OCI-LY1 (cell line): ENCODE data around the gene ADGRV1.

ENCODE experiments used
- H2AFZ ChIP-seq: fragments of 200-600 bp; sonication (generic), shearing (Covaris generic); 2 replicates; pipeline ENCODE4 v1.6.0; 2014; ENCODE audit warnings: antibody characterized with exemption, mild to moderate bottlenecking, low read length
- H3F3A ChIP-seq: fragments of 200-600 bp; sonication (generic), shearing (Covaris generic); 2 replicates; pipeline ENCODE4 v1.6.0; 2014; ENCODE audit warnings: mild to moderate bottlenecking, antibody characterized with exemption, low read length, moderate library complexity; ENCODE audit not compliant: insufficient read depth
- H3K27ac ChIP-seq: fragments of 200-600 bp; sonication (generic); 2 replicates; pipeline ENCODE4 v1.5.1; 2014; ENCODE audit warnings: low read length, mixed run types, mild to moderate bottlenecking, low read depth; ENCODE audit not compliant: poor library complexity, severe bottlenecking
- H3K27me3 ChIP-seq: fragments of 200-600 bp; sonication (generic); 2 replicates; pipeline ENCODE4 v1.6.0; 2014; ENCODE audit warnings: antibody characterized with exemption, mild to moderate bottlenecking, low read length, moderate library complexity; ENCODE audit not compliant: insufficient read depth
- H3K36me3 ChIP-seq: fragments of 200-600 bp; sonication (generic); 2 replicates; pipeline ENCODE4 v1.6.1; 2014; ENCODE audit warnings: mild to moderate bottlenecking, antibody characterized with exemption, low read length, moderate library complexity, mixed read lengths; ENCODE audit not compliant: insufficient read depth
- H3K4me1 ChIP-seq: fragments of 200-600 bp; sonication (generic); 2 replicates; pipeline ENCODE4 v1.5.1; 2014; ENCODE audit warnings: mild to moderate bottlenecking, low read length, moderate library complexity; ENCODE audit not compliant: insufficient read depth, severe bottlenecking
- H3K4me2 ChIP-seq: fragments of 200-600 bp; sonication (generic), shearing (Covaris generic); 2 replicates; pipeline ENCODE4 v1.6.1; 2014; ENCODE audit warnings: low read length
- H3K4me3 ChIP-seq: fragments of 200-600 bp; sonication (generic); 2 replicates; pipeline ENCODE4 v1.5.1; 2014; ENCODE audit warnings: low read length, low read depth, mild to moderate bottlenecking, mixed read lengths; ENCODE audit not compliant: poor library complexity, severe bottlenecking
- H3K79me2 ChIP-seq: fragments of 200-600 bp; shearing (Covaris generic); 2 replicates; pipeline ENCODE4 v1.6.1; 2016; ENCODE audit warnings: mixed run types, low read length, mixed read lengths; ENCODE audit not compliant: insufficient read depth
- H3K9ac ChIP-seq: fragments of 200-600 bp; sonication (generic), shearing (Covaris generic); 2 replicates; pipeline ENCODE4 v1.6.1; 2014; ENCODE audit warnings: mild to moderate bottlenecking, low read length, mixed read lengths
- H3K9me2 ChIP-seq: fragments of 200-600 bp; sonication (generic), shearing (Covaris generic); 2 replicates; pipeline ENCODE4 v1.6.1; 2014; ENCODE audit warnings: low read depth, mild to moderate bottlenecking, low read length, mixed read lengths
- H3K9me3 ChIP-seq: fragments of 200-600 bp; shearing (Covaris generic); 2 replicates; pipeline ENCODE4 v1.6.1; 2014; ENCODE audit warnings: low read length, mixed read lengths
- H4K20me1 ChIP-seq: fragments of 200-600 bp; sonication (generic), shearing (Covaris generic); 2 replicates; pipeline ENCODE4 v1.6.0; 2016; ENCODE audit warnings: mild to moderate bottlenecking, low read length; ENCODE audit not compliant: insufficient read depth
- EZH2 ChIP-seq: fragments of 200-600 bp; sonication (generic), shearing (Covaris generic); IDR thresholded peaks from 2 replicates; pipeline ENCODE4 v1.8.0; 2017; ENCODE audit warnings: borderline replicate concordance, mixed run types, mild to moderate bottlenecking, antibody characterized with exemption, low read length, moderate library complexity, mixed read lengths
- TF ChIP-seq, protein P1 (sequence below): fragments of 200-600 bp; sonication (generic), shearing (Covaris generic); IDR thresholded peaks from 2 replicates; pipeline ENCODE4 v1.5.1; 2017; ENCODE audit warnings: mild to moderate bottlenecking, antibody characterized with exemption, low read length, moderate library complexity, mixed read lengths

Gene ADGRV1

DNA sequence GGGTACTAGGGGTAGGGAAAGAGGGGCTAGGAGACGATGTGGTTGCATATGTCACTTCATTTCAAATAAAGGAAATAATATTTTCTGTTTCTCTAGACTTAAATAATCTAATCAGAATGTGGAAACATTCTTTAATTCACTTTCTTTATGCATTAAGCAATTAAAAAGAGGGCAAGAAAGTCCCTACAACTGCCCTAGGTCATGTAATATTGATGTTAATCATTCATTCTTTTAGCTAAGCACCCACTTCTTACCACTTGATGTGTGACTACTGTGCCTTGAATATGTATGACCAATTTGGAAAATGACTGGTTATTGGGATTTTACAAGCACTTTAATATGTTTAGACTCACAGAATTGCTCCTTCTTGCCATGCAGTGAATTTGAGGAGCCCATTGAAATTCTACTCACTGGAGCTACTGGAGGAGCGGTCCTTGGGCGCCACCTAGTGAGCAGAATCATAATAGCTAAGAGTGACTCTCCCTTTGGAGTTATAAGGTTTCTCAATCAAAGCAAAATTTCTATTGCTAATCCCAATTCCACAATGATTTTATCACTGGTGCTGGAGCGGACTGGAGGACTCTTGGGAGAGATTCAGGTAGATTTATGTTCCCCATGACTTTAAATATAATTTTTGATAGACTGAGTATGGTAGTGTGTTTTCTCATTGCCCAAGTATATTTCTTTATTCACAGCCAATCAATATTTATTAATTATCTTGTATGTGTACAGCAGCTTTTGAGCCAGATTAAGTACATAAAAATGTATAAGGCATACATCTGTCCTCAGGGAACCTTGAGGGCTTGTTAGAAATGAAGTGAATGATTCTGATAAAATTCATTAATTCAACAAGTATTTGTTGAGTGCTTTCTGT is 225.1 kb downstream of the ADGRV1 start:
- no peaks in the 10 kb centered on the region for H3K4me1 ChIP-seq
- no peaks in the 10 kb centered on the region for H3K9me2 ChIP-seq
- no peaks in the 10 kb centered on the region for H3K9me3 ChIP-seq
- no peaks in the 10 kb centered on the region for H4K20me1 ChIP-seq
- H3F3A ChIP-seq: no peaks in the 10 kb centered on the region
- no peak overlapping the region for H3K27ac ChIP-seq
- no peak overlapping the region for H2AFZ ChIP-seq
- no peaks in the 10 kb centered on the region for H3K36me3 ChIP-seq
- no peak overlapping the region for H3K9ac ChIP-seq
- H3K4me3 ChIP-seq: no peak overlapping the region
- no peaks in the 10 kb centered on the region for H3K27me3 ChIP-seq
- H3K79me2 ChIP-seq: no peaks in the 10 kb centered on the region
- TF ChIP-seq, protein P1, sequence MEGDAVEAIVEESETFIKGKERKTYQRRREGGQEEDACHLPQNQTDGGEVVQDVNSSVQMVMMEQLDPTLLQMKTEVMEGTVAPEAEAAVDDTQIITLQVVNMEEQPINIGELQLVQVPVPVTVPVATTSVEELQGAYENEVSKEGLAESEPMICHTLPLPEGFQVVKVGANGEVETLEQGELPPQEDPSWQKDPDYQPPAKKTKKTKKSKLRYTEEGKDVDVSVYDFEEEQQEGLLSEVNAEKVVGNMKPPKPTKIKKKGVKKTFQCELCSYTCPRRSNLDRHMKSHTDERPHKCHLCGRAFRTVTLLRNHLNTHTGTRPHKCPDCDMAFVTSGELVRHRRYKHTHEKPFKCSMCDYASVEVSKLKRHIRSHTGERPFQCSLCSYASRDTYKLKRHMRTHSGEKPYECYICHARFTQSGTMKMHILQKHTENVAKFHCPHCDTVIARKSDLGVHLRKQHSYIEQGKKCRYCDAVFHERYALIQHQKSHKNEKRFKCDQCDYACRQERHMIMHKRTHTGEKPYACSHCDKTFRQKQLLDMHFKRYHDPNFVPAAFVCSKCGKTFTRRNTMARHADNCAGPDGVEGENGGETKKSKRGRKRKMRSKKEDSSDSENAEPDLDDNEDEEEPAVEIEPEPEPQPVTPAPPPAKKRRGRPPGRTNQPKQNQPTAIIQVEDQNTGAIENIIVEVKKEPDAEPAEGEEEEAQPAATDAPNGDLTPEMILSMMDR: peak; percentile 86
- no peak for TF ChIP-seq EZH2
- H3K4me2 ChIP-seq: no peak overlapping the region

DNA sequence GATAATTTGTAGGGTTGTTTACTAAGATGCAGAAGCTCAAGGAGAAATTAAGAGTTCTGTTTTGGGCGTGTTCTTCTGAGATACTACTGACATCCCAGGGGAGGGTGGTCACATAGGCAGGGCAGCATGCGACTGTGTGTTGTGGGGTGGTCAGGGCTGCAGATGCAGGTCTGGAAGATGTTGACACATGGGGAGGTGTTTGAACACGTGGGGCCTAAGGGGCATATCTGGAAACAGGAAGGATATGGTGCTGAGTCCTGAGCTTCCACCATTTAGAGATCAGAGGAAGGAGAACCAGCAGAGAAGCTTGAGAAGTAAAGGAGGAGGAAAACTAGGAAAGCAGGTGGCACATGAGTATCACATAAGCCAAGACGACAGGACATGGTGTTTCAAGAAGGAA is 228.2 kb downstream of the ADGRV1 start:
- H3K9me3 ChIP-seq: no peaks in the 10 kb centered on the region
- no peak overlapping the region for H3K9ac ChIP-seq
- no peak overlapping the region for H3K4me2 ChIP-seq
- no peaks in the 10 kb centered on the region for H3F3A ChIP-seq
- no peaks in the 10 kb centered on the region for H3K27me3 ChIP-seq
- no peak overlapping the region for H2AFZ ChIP-seq
- no peak overlapping the region for H3K27ac ChIP-seq
- no peaks in the 10 kb centered on the region for H3K79me2 ChIP-seq
- H3K36me3 ChIP-seq: no peaks in the 10 kb centered on the region
- H3K4me1 ChIP-seq: no peaks in the 10 kb centered on the region
- TF ChIP-seq, protein P1: no peak
- no peak for TF ChIP-seq EZH2
- H3K9me2 ChIP-seq: no peaks in the 10 kb centered on the region
- no peaks in the 10 kb centered on the region for H4K20me1 ChIP-seq
- no peak overlapping the region for H3K4me3 ChIP-seq

DNA sequence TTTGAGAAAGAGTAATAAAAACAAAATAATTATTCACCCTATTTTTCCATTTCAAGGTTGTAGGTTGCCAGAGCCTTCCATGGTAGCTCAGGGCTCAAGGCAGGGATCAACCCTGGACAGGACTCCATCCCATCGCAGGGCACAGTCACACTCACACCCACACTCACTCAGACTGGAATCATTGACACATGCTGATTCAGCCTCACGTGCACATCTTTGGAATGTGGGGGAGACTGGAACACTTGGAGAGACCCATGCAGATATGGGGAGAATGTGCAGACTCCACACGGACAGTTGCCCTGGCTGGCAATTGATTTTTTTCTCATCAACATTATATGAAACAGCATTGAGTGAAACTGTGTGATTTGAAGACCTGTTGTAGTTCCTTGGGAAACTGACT is 234.1 kb downstream of the ADGRV1 start:
- no peak overlapping the region for H3K9ac ChIP-seq
- no peak overlapping the region for H2AFZ ChIP-seq
- H3K4me3 ChIP-seq: no peak overlapping the region
- no peaks in the 10 kb centered on the region for H3K9me2 ChIP-seq
- H3K36me3 ChIP-seq: no peaks in the 10 kb centered on the region
- no peak for TF ChIP-seq EZH2
- TF ChIP-seq, protein P1: no peak
- H3K4me1 ChIP-seq: no peaks in the 10 kb centered on the region
- no peaks in the 10 kb centered on the region for H3K27me3 ChIP-seq
- no peaks in the 10 kb centered on the region for H3F3A ChIP-seq
- no peaks in the 10 kb centered on the region for H3K9me3 ChIP-seq
- no peaks in the 10 kb centered on the region for H4K20me1 ChIP-seq
- H3K4me2 ChIP-seq: no peak overlapping the region
- H3K27ac ChIP-seq: no peak overlapping the region
- H3K79me2 ChIP-seq: no peaks in the 10 kb centered on the region
